Astrocyte (in vitro differentiated cells and primary cell): Measurements from ENCODE around the gene STK40. TPM values are rescaled to one million over a fixed set of nuclear protein-coding genes. Genes with fewer than 3 reads are reported as not detected.

ENCODE experiments used
- DNase-seq: peaks from one replicate; pipeline ENCODE4 v3.0.0-alpha.2; 2010; ENCODE audit warnings: low read depth
- FAIRE-seq: peaks from 2 replicates; lab custom pipeline; 2011; peaks lifted over from hg19 to GRCh38; lab: Jason Lieb, UNC
- H2AFZ ChIP-seq: 2 replicates; pipeline ENCODE4 v1.6.0; 2012; ENCODE audit warnings: low read depth, low read length, inconsistent platforms
- H3K27ac ChIP-seq: 2 replicates; pipeline ENCODE4 v1.5.1; 2011; ENCODE audit warnings: low read depth, low read length, inconsistent platforms
- H3K27me3 ChIP-seq: 2 replicates; pipeline ENCODE4 v1.6.0; 2011; ENCODE audit warnings: low read length, inconsistent platforms; ENCODE audit not compliant: insufficient read depth
- H3K36me3 ChIP-seq: 2 replicates; pipeline ENCODE4 v1.5.1; 2011; ENCODE audit warnings: low read length, inconsistent platforms; ENCODE audit not compliant: insufficient read depth
- H3K4me1 ChIP-seq: 2 replicates; pipeline ENCODE4 v1.5.1; 2011; ENCODE audit warnings: low read length, inconsistent platforms; ENCODE audit not compliant: insufficient read depth
- H3K4me2 ChIP-seq: 2 replicates; pipeline ENCODE4 v1.6.0; 2012; ENCODE audit warnings: low read length, inconsistent platforms
- H3K4me3 ChIP-seq: 2 replicates; pipeline ENCODE4 v1.5.1; 2011; ENCODE audit warnings: low read depth, mild to moderate bottlenecking, low read length, inconsistent platforms; ENCODE audit not compliant: insufficient read depth
- H3K79me2 ChIP-seq: 2 replicates; pipeline ENCODE4 v1.6.0; 2012; ENCODE audit warnings: mild to moderate bottlenecking, low read length, inconsistent platforms; ENCODE audit not compliant: insufficient read depth
- H3K9ac ChIP-seq: 2 replicates; pipeline ENCODE4 v1.6.0; 2012; ENCODE audit warnings: mild to moderate bottlenecking, low read length, inconsistent platforms
- H3K9me3 ChIP-seq: 2 replicates; pipeline ENCODE4 v1.5.1; 2012; ENCODE audit warnings: low read depth, mild to moderate bottlenecking, low read length, inconsistent platforms; ENCODE audit not compliant: insufficient read depth
- H4K20me1 ChIP-seq: 2 replicates; pipeline ENCODE4 v1.6.0; 2012; ENCODE audit warnings: low read length, inconsistent platforms; ENCODE audit not compliant: insufficient read depth
- H3K27ac Mint-ChIP-seq: one replicate; pipeline ENCODE4 v1.8.0; 2021; ENCODE audit warnings: mild to moderate bottlenecking, mixed read lengths; ENCODE audit not compliant: unreplicated experiment
- H3K27me3 Mint-ChIP-seq: one replicate; pipeline ENCODE4 v1.8.0; 2021; ENCODE audit warnings: low read depth, mixed read lengths; ENCODE audit not compliant: unreplicated experiment
- H3K36me3 Mint-ChIP-seq: one replicate; pipeline ENCODE4 v1.8.0; 2021; ENCODE audit warnings: low read depth, mixed read lengths; ENCODE audit not compliant: unreplicated experiment
- H3K4me1 Mint-ChIP-seq: one replicate; pipeline ENCODE4 v1.8.0; 2021; ENCODE audit warnings: low read depth, mixed read lengths; ENCODE audit not compliant: unreplicated experiment
- H3K4me3 Mint-ChIP-seq: one replicate; pipeline ENCODE4 v1.8.0; 2021; ENCODE audit warnings: mild to moderate bottlenecking, moderate library complexity, mixed read lengths; ENCODE audit not compliant: unreplicated experiment
- H3K9me3 Mint-ChIP-seq: one replicate; pipeline ENCODE4 v1.8.0; 2021; ENCODE audit warnings: mild to moderate bottlenecking, mixed read lengths; ENCODE audit not compliant: unreplicated experiment
- CTCF ChIP-seq: IDR thresholded peaks from 2 replicates; pipeline ENCODE4 v1.5.1; 2011; ENCODE audit warnings: low read depth, mild to moderate bottlenecking, inconsistent platforms, low read length, moderate library complexity; ENCODE audit not compliant: insufficient read depth
- EZH2 ChIP-seq: IDR thresholded peaks from 2 replicates; pipeline ENCODE4 v1.6.1; 2012; ENCODE audit warnings: mild to moderate bottlenecking, low read length, inconsistent platforms; ENCODE audit not compliant: insufficient read depth
- total RNA-seq: library from RNA; stranded (reverse); gene quantifications from 2 replicates; pipeline ENCODE4 v1.2.1, GENCODE V29; 2021

The STK40 gene
- total RNA-seq, 1 donor from 2014 or later = 71.1 TPM

GRCh38 chr1:36337830-36338229, 47.9 kb downstream of the STK40 start:
- Mint-ChIP-seq H3K4me1 (peaks cover 8% of the 10 kb centered on the region), H3K27me3 (peaks cover 3% of the 10 kb centered on the region), H3K27ac (no peak overlapping the region), H3K9me3 (no peaks in the 10 kb centered on the region), H3K36me3 (peaks cover 14% of the 10 kb centered on the region), H3K4me3 (no peak overlapping the region)
- Histone ChIP-seq H4K20me1 (no peaks in the 10 kb centered on the region), H3K27ac (no peak overlapping the region), H2AFZ (no peak overlapping the region), H3K9ac (no peak overlapping the region), H3K36me3 (no peaks in the 10 kb centered on the region), H3K27me3 (no peaks in the 10 kb centered on the region), H3K4me2 (no peak overlapping the region), H3K9me3 (no peaks in the 10 kb centered on the region), H3K4me3 (no peak overlapping the region), H3K79me2 (no peaks in the 10 kb centered on the region), H3K4me1 (peaks cover 4% of the 10 kb centered on the region)
- TF ChIP-seq EZH2 (no peak), CTCF (no peak)
- no peak for DNase-seq
- FAIRE-seq = no peak

- no peak overlapping the region for H3K4me3 ChIP-seq
- H3K27me3 ChIP-seq = no peaks in the 10 kb centered on the region
- Mint-ChIP-seq H3K36me3 (peaks cover 33% of the 10 kb centered on the region), H3K4me3 (peak overlapping the region; percentile 30), H3K27ac (no peak overlapping the region), H3K4me1 (peaks cover 16% of the 10 kb centered on the region), H3K9me3 (peaks cover 3% of the 10 kb centered on the region), H3K27me3 (peaks cover 6% of the 10 kb centered on the region)
- peaks cover 3% of the 10 kb centered on the region for H4K20me1 ChIP-seq
- no peaks in the 10 kb centered on the region for H3K9me3 ChIP-seq
- peaks cover 15% of the 10 kb centered on the region for H3K4me1 ChIP-seq
- H3K9ac ChIP-seq = no peak overlapping the region
- DNase-seq = no peak
- no peak for TF ChIP-seq EZH2
- no peak for TF ChIP-seq CTCF
- no peaks in the 10 kb centered on the region for H3K36me3 ChIP-seq
- H3K79me2 ChIP-seq = no peaks in the 10 kb centered on the region
- H2AFZ ChIP-seq = no peak overlapping the region
- H3K4me2 ChIP-seq = no peak overlapping the region
- no peak overlapping the region for H3K27ac ChIP-seq
- FAIRE-seq = no peak
These were observed 54.8 kb downstream of the STK40 start for GRCh38 chr1:36330940-36331339.

GRCh38 chr1:36329817-36330216, 55.9 kb downstream of the STK40 start:
- Histone ChIP-seq H3K36me3 (no peaks in the 10 kb centered on the region), H3K9ac (no peak overlapping the region), H3K79me2 (no peaks in the 10 kb centered on the region), H3K4me2 (no peak overlapping the region), H3K4me3 (no peak overlapping the region), H3K9me3 (no peaks in the 10 kb centered on the region), H4K20me1 (peaks cover 3% of the 10 kb centered on the region), H3K27me3 (no peaks in the 10 kb centered on the region), H3K4me1 (peaks cover 15% of the 10 kb centered on the region), H2AFZ (no peak overlapping the region), H3K27ac (no peak overlapping the region)
- H3K4me3 Mint-ChIP-seq = no peak overlapping the region
- peaks cover 6% of the 10 kb centered on the region for H3K27me3 Mint-ChIP-seq
- FAIRE-seq (no peak), DNase-seq (no peak)
- TF ChIP-seq CTCF (no peak), EZH2 (no peak)
- H3K9me3 Mint-ChIP-seq = peaks cover 3% of the 10 kb centered on the region
- peaks cover 19% of the 10 kb centered on the region for H3K4me1 Mint-ChIP-seq
- H3K27ac Mint-ChIP-seq = no peak overlapping the region
- H3K36me3 Mint-ChIP-seq = peaks cover 33% of the 10 kb centered on the region
